Keratinocyte (primary cell): ENCODE data around the gene LYZL1. TPM values are rescaled to one million over a fixed set of nuclear protein-coding genes. Genes with fewer than 3 reads are reported as not detected.
"Not testable (repeated sequence)": the region's sequence is repeated elsewhere in the genome, so short reads cannot be mapped to it uniquely, and the experiment has no call there.

Source experiments
- DNase-seq: peaks from one replicate; pipeline ENCODE4 v3.0.0-alpha.2; 2011; ENCODE audit warnings: low read depth, missing footprints, low spot score
- FAIRE-seq: peaks from 2 replicates; lab custom pipeline; 2011; peaks lifted over from hg19 to GRCh38; lab: Jason Lieb, UNC
- H2AFZ ChIP-seq: 2 replicates; pipeline ENCODE4 v1.6.0; 2012; ENCODE audit warnings: low read length, control low read depth, inconsistent platforms; ENCODE audit not compliant: control insufficient read depth
- H3K27ac ChIP-seq: 2 replicates; pipeline ENCODE4 v1.5.1; 2011; ENCODE audit warnings: low read length; ENCODE audit not compliant: control insufficient read depth, insufficient read depth
- H3K27me3 ChIP-seq: 3 replicates; pipeline ENCODE4 v1.6.0; 2011; ENCODE audit warnings: low read length; ENCODE audit not compliant: control insufficient read depth, insufficient read depth; ENCODE audit errors: extremely low read depth
- H3K36me3 ChIP-seq, 2 experiments: 2 replicates in 1 of 2; 3 replicates in 1 of 2; pipeline ENCODE4 v1.5.1; 2011; ENCODE audit warnings: low read length in 2 of 2, mild to moderate bottlenecking in 1 of 2; ENCODE audit not compliant: control insufficient read depth in 2 of 2, insufficient read depth in 2 of 2; ENCODE audit errors: extremely low read depth in 1 of 2
- H3K4me1 ChIP-seq: 3 replicates; pipeline ENCODE4 v1.5.1; 2011; ENCODE audit warnings: low read length; ENCODE audit not compliant: control insufficient read depth, insufficient read depth; ENCODE audit errors: extremely low read depth
- H3K4me2 ChIP-seq: 3 replicates; pipeline ENCODE4 v1.6.0; 2011; ENCODE audit warnings: low read depth, low read length; ENCODE audit not compliant: control insufficient read depth, insufficient read depth; ENCODE audit errors: extremely low read depth
- H3K4me3 ChIP-seq, 3 experiments: fragments of 200-600 bp in 1 of 3; sonication (generic) in 1 of 3; 2 replicates in 2 of 3; 3 replicates in 1 of 3; pipeline ENCODE4 v1.5.1; 2011 to 2016; ENCODE audit warnings: low read length in 3 of 3, mild to moderate bottlenecking in 3 of 3, control low read depth in 2 of 3, inconsistent platforms in 1 of 3, low read depth in 1 of 3, mixed read lengths in 1 of 3, mixed run types in 1 of 3, moderate library complexity in 1 of 3; ENCODE audit not compliant: control insufficient read depth in 2 of 3, insufficient read depth in 2 of 3; ENCODE audit errors: extremely low read depth in 1 of 3
- H3K79me2 ChIP-seq: 2 replicates; pipeline ENCODE4 v1.6.0; 2012; ENCODE audit warnings: low read length; ENCODE audit not compliant: control insufficient read depth, insufficient read depth
- H3K9ac ChIP-seq: 3 replicates; pipeline ENCODE4 v1.6.0; 2011; ENCODE audit warnings: low read length; ENCODE audit not compliant: control insufficient read depth, insufficient read depth; ENCODE audit errors: extremely low read depth
- H3K9me1 ChIP-seq: 3 replicates; pipeline ENCODE4 v1.6.0; 2011; ENCODE audit warnings: low read length; ENCODE audit not compliant: control insufficient read depth, insufficient read depth; ENCODE audit errors: extremely low read depth
- H3K9me3 ChIP-seq: 2 replicates; pipeline ENCODE4 v1.5.1; 2012; ENCODE audit warnings: low read depth, low read length; ENCODE audit not compliant: control insufficient read depth
- H4K20me1 ChIP-seq: 3 replicates; pipeline ENCODE4 v1.6.0; 2011; ENCODE audit warnings: low read length; ENCODE audit not compliant: control insufficient read depth, insufficient read depth; ENCODE audit errors: extremely low read depth
- CTCF ChIP-seq, 3 experiments: IDR thresholded peaks in 1 of 3; conservative IDR thresholded peaks in 1 of 3; optimal IDR thresholded peaks in 1 of 3; 2 replicates in 2 of 3; 3 replicates in 1 of 3; pipeline versions ENCODE3 to v1.5.1; 2011; ENCODE audit warnings: low read length in 3 of 3, mild to moderate bottlenecking in 3 of 3, moderate library complexity in 2 of 3, control low read depth in 1 of 3, inconsistent platforms in 1 of 3; ENCODE audit not compliant: insufficient read depth in 2 of 3; ENCODE audit errors: extremely low read depth in 1 of 3
- EZH2 ChIP-seq: IDR thresholded peaks from one replicate; pipeline ENCODE4 v1.6.1; 2012; ENCODE audit warnings: inconsistent platforms, mild to moderate bottlenecking, low read length, moderate library complexity
- dilution Hi-C: fragments of 300-500 bp; cut with MboI; formaldehyde crosslinking; loops from one replicate; pipeline ENCODE4 v1.7.0; 2020; ENCODE audit warnings: low sequenced_read_pairs; ENCODE audit not compliant: extremely low pct_ligation_motif_present
- polyA plus RNA-seq, 5 experiments: library from polyadenylated mRNA; depleted of rRNA in 3 of 5; stranded (reverse) in 3 of 5; stranded (forward) in 1 of 5; unstranded in 1 of 5; fragments of >200 nt; gene quantifications; 1 replicate in 1 of 5; 2 replicates in 3 of 5; 3 replicates in 1 of 5; pipeline versions ENCODE4 v1.2.1 to v1.2.3, GENCODE V29; 2011 to 2012; ENCODE audit warnings: missing spikeins in 2 of 5, low read depth in 1 of 5, low replicate concordance in 1 of 5

Gene LYZL1
- polyA plus RNA-seq, 1 donor (not counting 4 experiments of a cell fraction or from before 2014, with no cell fraction given) = not detected

- no peaks in the 10 kb centered on the region for H3K79me2 ChIP-seq
- H3K27me3 ChIP-seq = no peaks in the 10 kb centered on the region
- H3K9me3 ChIP-seq = no peaks in the 10 kb centered on the region
- no peaks in the 10 kb centered on the region for H4K20me1 ChIP-seq
- H3K9ac ChIP-seq = no peak overlapping the region
- no peak overlapping the region for H3K27ac ChIP-seq
- H3K4me3 ChIP-seq = no peak overlapping the region
- no peaks in the 10 kb centered on the region for H3K36me3 ChIP-seq
- dilution Hi-C loops = no loop called here
- no peaks in the 10 kb centered on the region for H3K4me1 ChIP-seq
- no peak for DNase-seq
- H2AFZ ChIP-seq = no peak overlapping the region
- no peak overlapping the region for H3K4me2 ChIP-seq
- TF ChIP-seq EZH2 (no peak), CTCF (optimal IDR thresholded peaks at IDR 0.05 in 1 of 3, IDR thresholded peaks at IDR 0.05 in 1 of 3, conservative IDR thresholded peaks at IDR 0.05 in 1 of 3; ENCODE audit: extremely low read depth in 1 of 3, insufficient read depth in 2 of 3, low read length in 3 of 3) (no peak)
- no peak for FAIRE-seq
- no peaks in the 10 kb centered on the region for H3K9me1 ChIP-seq
Observed at GRCh38 chr10:29287635-29288034, 1.2 kb upstream of the LYZL1 start.

GRCh38 chr10:29291561-29291960 is 2.7 kb downstream of the LYZL1 start:
- H3K79me2 ChIP-seq, DNase-seq, dilution Hi-C loops, H3K27ac ChIP-seq, FAIRE-seq, H3K9ac ChIP-seq, H3K36me3 ChIP-seq, H3K27me3 ChIP-seq, H2AFZ ChIP-seq, H3K9me3 ChIP-seq, H4K20me1 ChIP-seq, H3K4me1 ChIP-seq, H3K9me1 ChIP-seq, H3K4me2 ChIP-seq, H3K4me3 ChIP-seq: not testable (repeated sequence)

- H3K79me2 ChIP-seq, H3K4me2 ChIP-seq, H3K27me3 ChIP-seq, H3K9ac ChIP-seq, H3K9me3 ChIP-seq, H3K4me3 ChIP-seq, H3K27ac ChIP-seq, H3K4me1 ChIP-seq, H3K36me3 ChIP-seq, H2AFZ ChIP-seq, FAIRE-seq, dilution Hi-C loops, H4K20me1 ChIP-seq, DNase-seq, H3K9me1 ChIP-seq: not testable (repeated sequence)
Observed at GRCh38 chr10:29292406-29292805, 3.5 kb downstream of the LYZL1 start.
